H1 (cell line): ENCODE results near the gene GNG14. TPM values are rescaled to one million over a fixed set of nuclear protein-coding genes. Genes with fewer than 3 reads are reported as not detected.

Experiments used
- CTCF ChIA-PET: fragments of 300-600 bp; sonication (Branson Sonifier 250); formaldehyde crosslinking; loops from one replicate; lab custom pipeline; 2021; ENCODE audit not compliant: partially characterized antibody; lab: Charles Lee
- POLR2A ChIA-PET: fragments of 300-600 bp; sonication (Branson Sonifier 250); formaldehyde crosslinking; loops from one replicate; lab custom pipeline; 2021; ENCODE audit warnings: inconsistent platforms; ENCODE audit not compliant: partially characterized antibody; lab: Charles Lee
- DNase-seq, 2 experiments: peaks; one replicate each; pipeline versions ENCODE4 v3.0.0 to v3.0.0-alpha.2; 2010 to 2022; ENCODE audit warnings: low spot score in 2 of 2, low read depth in 1 of 2, mixed read lengths in 1 of 2
- FAIRE-seq: peaks from 2 replicates; lab custom pipeline; 2011; peaks lifted over from hg19 to GRCh38; lab: Jason Lieb, UNC
- H2AFZ ChIP-seq: 2 replicates; pipeline ENCODE4 v1.8.1; 2012; ENCODE audit warnings: low read length, inconsistent platforms
- H2AK5ac ChIP-seq: 2 replicates; pipeline ENCODE4 v1.6.1; 2013; ENCODE audit warnings: low read depth, low read length
- H2BK120ac ChIP-seq: replicated peaks from 2 replicates; pipeline ENCODE3; 2013; ENCODE audit warnings: low read depth, low read length, inconsistent platforms
- H2BK12ac ChIP-seq: 2 replicates; pipeline ENCODE4 v1.6.1; 2013; ENCODE audit warnings: low read depth, low read length
- H2BK15ac ChIP-seq: 2 replicates; pipeline ENCODE4 v1.6.1; 2013; ENCODE audit warnings: low read length
- H2BK20ac ChIP-seq: 2 replicates; pipeline ENCODE4 v1.6.1; 2013; ENCODE audit warnings: low read length
- H2BK5ac ChIP-seq: 2 replicates; pipeline ENCODE4 v1.6.1; 2013; ENCODE audit warnings: low read depth, low read length
- H3K14ac ChIP-seq: 2 replicates; pipeline ENCODE4 v1.6.1; 2013; ENCODE audit warnings: inconsistent platforms; ENCODE audit not compliant: insufficient read length
- H3K18ac ChIP-seq: 2 replicates; pipeline ENCODE4 v1.6.1; 2013; ENCODE audit warnings: low read length; ENCODE audit errors: extremely low read depth
- H3K23ac ChIP-seq: 2 replicates; pipeline ENCODE4 v1.6.1; 2013; ENCODE audit warnings: inconsistent platforms; ENCODE audit not compliant: insufficient read length
- H3K23me2 ChIP-seq: 2 replicates; pipeline ENCODE4 v1.6.1; 2013; ENCODE audit warnings: low read depth, low read length
- H3K27ac ChIP-seq: 2 replicates; pipeline ENCODE4 v1.6.1; 2011; ENCODE audit warnings: low read depth, low read length, inconsistent platforms
- H3K27me3 ChIP-seq, 4 experiments: replicated peaks in 1 of 4; 1 replicate in 1 of 4; 2 replicates in 3 of 4; pipeline versions ENCODE4 v1.6.1 to v1.8.1; 2011 to 2013; ENCODE audit warnings: low read length in 3 of 4, mild to moderate bottlenecking in 3 of 4, inconsistent platforms in 2 of 4, mixed read lengths in 2 of 4, moderate library complexity in 1 of 4; ENCODE audit not compliant: control insufficient read depth in 3 of 4, insufficient read depth in 3 of 4; ENCODE audit errors: extremely low read depth in 1 of 4
- H3K36me3 ChIP-seq, 4 experiments: 2 replicates each; pipeline versions ENCODE4 v1.6.1 to v1.8.1; 2011 to 2013; ENCODE audit warnings: mild to moderate bottlenecking in 4 of 4, low read length in 3 of 4, moderate library complexity in 2 of 4, control low read depth in 1 of 4, inconsistent platforms in 1 of 4; ENCODE audit not compliant: insufficient read depth in 4 of 4, control insufficient read depth in 2 of 4
- H3K4ac ChIP-seq: replicated peaks from 2 replicates; pipeline ENCODE3; 2013; ENCODE audit warnings: low read length, low read depth, mixed read lengths, inconsistent platforms; ENCODE audit not compliant: insufficient read length
- H3K4me1 ChIP-seq, 4 experiments: replicated peaks in 1 of 4; 1 replicate in 1 of 4; 2 replicates in 3 of 4; pipeline versions ENCODE4 v1.6.1 to v1.8.1; 2011 to 2013; ENCODE audit warnings: low read length in 3 of 4, inconsistent platforms in 2 of 4, mixed read lengths in 1 of 4; ENCODE audit not compliant: insufficient read depth in 4 of 4, control insufficient read depth in 3 of 4
- H3K4me2 ChIP-seq, 2 experiments: 2 replicates each; pipeline versions ENCODE4 v1.6.1 to v1.8.1; 2011 to 2013; ENCODE audit warnings: low read depth in 2 of 2, low read length in 2 of 2, control low read depth in 1 of 2, inconsistent platforms in 1 of 2, mild to moderate bottlenecking in 1 of 2; ENCODE audit not compliant: insufficient read depth in 1 of 2
- H3K4me3 ChIP-seq, 4 experiments: fragments of 200-600, 300-600 bp in 1 of 4; sonication (generic), shearing (Covaris generic), sonication (Bioruptor Twin) in 1 of 4; 2 replicates each; pipeline versions ENCODE4 v1.5.1 to v1.8.1; 2011 to 2016; ENCODE audit warnings: low read length in 4 of 4, low read depth in 3 of 4, control low read depth in 2 of 4, inconsistent platforms in 2 of 4, mild to moderate bottlenecking in 2 of 4, mixed read lengths in 1 of 4, moderate library complexity in 1 of 4; ENCODE audit not compliant: insufficient read depth in 2 of 4; ENCODE audit errors: extremely low read depth in 1 of 4
- H3K56ac ChIP-seq: replicated peaks from 2 replicates; pipeline ENCODE3; 2013; ENCODE audit warnings: low read depth, mild to moderate bottlenecking, mixed read lengths, low read length, inconsistent platforms; ENCODE audit not compliant: insufficient read length
- H3K79me1 ChIP-seq: 2 replicates; pipeline ENCODE4 v1.6.1; 2013; ENCODE audit warnings: low read depth, low read length, control low read depth
- H3K79me2 ChIP-seq, 2 experiments: 2 replicates each; pipeline versions ENCODE4 v1.6.1 to v1.8.1; 2012 to 2013; ENCODE audit warnings: low read length in 2 of 2, mild to moderate bottlenecking in 2 of 2, inconsistent platforms in 1 of 2; ENCODE audit not compliant: insufficient read depth in 2 of 2, control insufficient read depth in 1 of 2
- H3K9ac ChIP-seq, 4 experiments: replicated peaks in 1 of 4; 1 replicate in 1 of 4; 2 replicates in 3 of 4; pipeline versions ENCODE4 v1.6.1 to v1.8.1; 2011 to 2013; ENCODE audit warnings: low read depth in 3 of 4, low read length in 3 of 4, control low read depth in 2 of 4, mild to moderate bottlenecking in 2 of 4, moderate library complexity in 2 of 4, inconsistent platforms in 1 of 4; ENCODE audit errors: extremely low read depth in 1 of 4
- H3K9me3 ChIP-seq, 2 experiments: 2 replicates each; pipeline versions ENCODE4 v1.6.1 to v1.8.1; 2012 to 2013; ENCODE audit warnings: mild to moderate bottlenecking in 2 of 2, moderate library complexity in 2 of 2, control low read depth in 1 of 2, inconsistent platforms in 1 of 2, low read depth in 1 of 2, low read length in 1 of 2, mixed read lengths in 1 of 2; ENCODE audit not compliant: insufficient read depth in 2 of 2
- H4K20me1 ChIP-seq, 2 experiments: replicated peaks in 1 of 2; 2 replicates each; pipeline versions ENCODE3 to v1.8.1; 2011 to 2013; ENCODE audit warnings: inconsistent platforms in 2 of 2, low read length in 2 of 2, mild to moderate bottlenecking in 1 of 2; ENCODE audit not compliant: insufficient read depth in 2 of 2, control insufficient read depth in 1 of 2
- H4K5ac ChIP-seq: 2 replicates; pipeline ENCODE4 v1.6.1; 2013; ENCODE audit warnings: low read length, low read depth, mixed read lengths, inconsistent platforms; ENCODE audit not compliant: insufficient read length
- H4K8ac ChIP-seq: 2 replicates; pipeline ENCODE4 v1.8.0; 2013; ENCODE audit warnings: mild to moderate bottlenecking, moderate library complexity, low read length, inconsistent platforms; ENCODE audit not compliant: insufficient read depth; ENCODE audit errors: extremely low read depth
- H4K91ac ChIP-seq: replicated peaks from 2 replicates; pipeline ENCODE3; 2013; ENCODE audit warnings: low read length, mixed read lengths, inconsistent platforms; ENCODE audit not compliant: insufficient read length
- CHD1 ChIP-seq: IDR thresholded peaks from 2 replicates; pipeline ENCODE4 v1.6.1; 2012; ENCODE audit warnings: low read depth, low read length, improper control_type of control experiment
- SP1 ChIP-seq: IDR thresholded peaks from 2 replicates; pipeline ENCODE4 v1.6.1; 2011; ENCODE audit warnings: low read depth, low read length
- WGBS, 2 experiments: shearing (Covaris generic) in 1 of 2; methylation state at CpG; one replicate each; pipeline versions ENCODE4 v1.1.6 to v1.1.7; 2013 to 2015; ENCODE audit warnings: low lambda C conversion rate in 2 of 2, mixed read lengths in 2 of 2, inconsistent platforms in 1 of 2, low coverage in 1 of 2, missing lambda C conversion rate in 1 of 2; ENCODE audit not compliant: insufficient replicate concordance in 2 of 2, insufficient coverage in 1 of 2, insufficient read length in 1 of 2; ENCODE audit errors: extremely low coverage in 1 of 2, missing lambda C conversion rate in 1 of 2; 5-methylcytosine and 5-hydroxymethylcytosine counted together
- polyA plus RNA-seq, 7 experiments: library from polyadenylated mRNA; depleted of rRNA in 3 of 7; stranded (reverse) in 5 of 7; unstranded in 2 of 7; fragments of >200 nt in 5 of 7; fragments of 200-250 nt in 2 of 7; gene quantifications; 1 replicate in 5 of 7; 2 replicates in 1 of 7; 4 replicates in 1 of 7; pipeline versions ENCODE4 v1.2.1 to v1.2.3, GENCODE V29; 2011 to 2013; ENCODE audit warnings: missing spikeins in 2 of 7, mixed read lengths in 2 of 7
- total RNA-seq: library from RNA; stranded (reverse); fragmentation: NEBNext Ultra II Directional; extraction: Animal tissue kit (Norgen Biotek cat#: 25700); gene quantifications from 2 replicates; pipeline ENCODE4 v1.2.1, GENCODE V29; 2021

GNG14 gene
- total and polyA plus RNA-seq, 2 of the 8 experiments (the other 6 are each of a cell fraction or from before 2014, with no cell fraction given), result not detected

GRCh38 chr19:12668346-12668745 is 19.5 kb upstream of the GNG14 start:
- peaks cover 0 to 22% of the 10 kb centered on the region in 2 experiments; a peak in 1 of 4 replicates for H3K79me2 ChIP-seq

More at GRCh38 chr19:12668346-12668745, 19.5 kb upstream of the GNG14 start:
- Histone ChIP-seq H3K4ac (no peak overlapping the region), H3K9me3 (no peaks in the 10 kb centered on the region), H3K27ac (no peak overlapping the region), H3K4me3 (peak overlapping the region; percentile 78 to 95 (median 85)), H3K23me2 (peaks cover 24% of the 10 kb centered on the region), H2BK20ac (no peak overlapping the region), H3K9ac (peak overlapping the region in 2 of 4 experiments; percentile 89 to 94; a peak in 3 of 7 replicates), H3K36me3 (peaks cover under 1 to 7% (median 6%) of the 10 kb centered on the region in 4 experiments; a peak in 5 of 8 replicates), H3K79me1 (peaks cover 4% of the 10 kb centered on the region; the same call in 1 of the 2 replicates), H3K4me1 (peaks cover 3 to 22% (median 7%) of the 10 kb centered on the region in 4 experiments), H2BK15ac (no peak overlapping the region), H4K20me1 (peaks cover 3 to 16% of the 10 kb centered on the region in 2 experiments), H4K91ac (no peak overlapping the region), H2BK5ac (no peak overlapping the region), H3K23ac (no peak overlapping the region), H2AFZ (no peak overlapping the region), H4K8ac (peak overlapping the region; percentile 74; the same call in 1 of the 2 replicates), H4K5ac (no peak overlapping the region), H3K56ac (no peak overlapping the region), H3K14ac (no peak overlapping the region), H2AK5ac (no peak overlapping the region; the same call in 1 of the 2 replicates), H3K4me2 (peak overlapping the region; percentile 86 to 95), H2BK12ac (no peak overlapping the region), H3K18ac (no peak overlapping the region), H2BK120ac (no peak overlapping the region), H3K27me3 (no peaks in the 10 kb centered on the region; a peak in 1 of 7 replicates)
- 82% methylated on average over 8 of the region's 8 CpGs; no CpG with 5 or more reads in 1 of the 2 experiments for WGBS, 2 experiments
- TF ChIP-seq SP1 (0 out of 2 replicates have a peak, but pooled peaks have one; percentile 19), CHD1 (no peak)
- DNase-seq (no peak), FAIRE-seq (no peak)
- ChIA-PET POLR2A (interaction anchor here (1.0 to 5.3 kb wide), 11 partner anchors 9 to 184 kb away, joined by 3 to 23 read pairs (median 6); partner anchors contain the start of genes DHPS, TNPO2, TRIR and ZNF490), CTCF (interaction anchor here (1.2 kb wide), 1 partner anchor 12 kb away, joined by 5 read pairs; no protein-coding TSS in a partner anchor)
